ENCODE data around the gene TP63.
"Not testable (repeated sequence)": the region's sequence is repeated elsewhere in the genome, so short reads cannot be mapped to it uniquely, and the experiment has no call there.

Gene TP63

GRCh38 chr3:189728915-189729314 lies 97.7 kb downstream of the TP63 start:
- no peak for DNase-seq

- DNase-seq: no peak
These were observed 102.9 kb downstream of the TP63 start for GRCh38 chr3:189734061-189734460.

- DNase-seq: no peak
These were observed 104.7 kb downstream of the TP63 start for GRCh38 chr3:189735913-189736312.

GRCh38 chr3:189737071-189737470 lies 105.9 kb downstream of the TP63 start:
- no peak for DNase-seq

GRCh38 chr3:189737619-189738018 lies 106.4 kb downstream of the TP63 start:
- no peak for DNase-seq

- DNase-seq: no peak
These were observed 108.2 kb downstream of the TP63 start for GRCh38 chr3:189739378-189739777.

- DNase-seq: no peak
These were observed 109.0 kb downstream of the TP63 start for GRCh38 chr3:189740156-189740555.

- no peak for DNase-seq
These were observed 113.0 kb downstream of the TP63 start for GRCh38 chr3:189744235-189744634.

- no peak for DNase-seq
These were observed 114.4 kb downstream of the TP63 start for GRCh38 chr3:189745622-189746021.

- DNase-seq: no peak
These were observed 116.9 kb downstream of the TP63 start for GRCh38 chr3:189748046-189748445.

- not testable (repeated sequence) for DNase-seq
These were observed 119.8 kb downstream of the TP63 start for GRCh38 chr3:189750972-189751371.

- DNase-seq: no peak
These were observed 123.2 kb downstream of the TP63 start for GRCh38 chr3:189754356-189754755.

- no peak for DNase-seq
These were observed 125.4 kb downstream of the TP63 start for GRCh38 chr3:189756582-189757078.

GRCh38 chr3:189758186-189758585 lies 127.0 kb downstream of the TP63 start:
- no peak for DNase-seq

GRCh38 chr3:189766416-189766815 lies 135.2 kb downstream of the TP63 start:
- DNase-seq: no peak

GRCh38 chr3:189771842-189772450 lies 140.8 kb downstream of the TP63 start:
- no peak for DNase-seq

GRCh38 chr3:189772584-189772983 lies 141.4 kb downstream of the TP63 start:
- no peak for DNase-seq

- no peak for DNase-seq
These were observed 141.9 kb downstream of the TP63 start for GRCh38 chr3:189773056-189773455.

GRCh38 chr3:189776149-189776824 lies 145.1 kb downstream of the TP63 start:
- DNase-seq: no peak

- no peak for DNase-seq
These were observed 147.3 kb downstream of the TP63 start for GRCh38 chr3:189778340-189778950.

GRCh38 chr3:189779166-189779565 lies 148.0 kb downstream of the TP63 start:
- DNase-seq: no peak

GRCh38 chr3:189780546-189781270 lies 149.5 kb downstream of the TP63 start:
- DNase-seq: no peak

- DNase-seq: no peak
These were observed 150.2 kb downstream of the TP63 start for GRCh38 chr3:189781415-189781814.

Measured in inflammatory macrophage treated with lipopolysaccharide for 1 hour (primary cell).